GM04503 (cell line): ENCODE measurements around the gene ADCY5.

Experiments
- DNase-seq: peaks from one replicate; pipeline ENCODE4 v3.0.0-alpha.2; 2012; ENCODE audit warnings: low read depth

Gene ADCY5

GRCh38 chr3:123385981-123386380 lies 62.9 kb downstream of the ADCY5 start:
- no peak for DNase-seq

GRCh38 chr3:123385499-123385898 lies 63.4 kb downstream of the ADCY5 start:
- no peak for DNase-seq

DNA sequence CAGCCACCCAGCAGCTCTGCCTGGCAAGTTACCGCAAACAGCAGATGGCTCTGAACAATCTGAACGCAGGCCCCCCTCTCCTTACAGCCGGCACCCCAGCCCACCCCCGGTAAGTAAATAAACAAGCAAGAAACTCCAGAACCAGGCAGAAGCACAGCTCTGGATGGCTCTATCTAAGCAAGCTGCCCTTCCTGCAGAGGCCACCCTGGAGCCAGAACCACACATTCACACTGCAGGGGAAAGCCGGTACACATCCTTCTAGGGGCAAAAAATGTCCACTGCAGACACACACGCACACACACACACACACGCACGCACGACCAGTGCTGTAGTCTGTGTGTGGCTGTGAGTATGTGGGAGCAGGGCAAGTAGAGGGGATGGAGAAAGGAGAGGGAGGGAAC lies 63.9 kb downstream of the ADCY5 start:
- no peak for DNase-seq

GRCh38 chr3:123384256-123384655 lies 64.6 kb downstream of the ADCY5 start:
- no peak for DNase-seq

- DNase-seq: no peak
Measured at GRCh38 chr3:123383091-123384053, 65.5 kb downstream of the ADCY5 start.

GRCh38 chr3:123380261-123380660 lies 68.6 kb downstream of the ADCY5 start:
- DNase-seq: no peak

GRCh38 chr3:123379041-123379830 lies 69.7 kb downstream of the ADCY5 start:
- no peak for DNase-seq

DNA sequence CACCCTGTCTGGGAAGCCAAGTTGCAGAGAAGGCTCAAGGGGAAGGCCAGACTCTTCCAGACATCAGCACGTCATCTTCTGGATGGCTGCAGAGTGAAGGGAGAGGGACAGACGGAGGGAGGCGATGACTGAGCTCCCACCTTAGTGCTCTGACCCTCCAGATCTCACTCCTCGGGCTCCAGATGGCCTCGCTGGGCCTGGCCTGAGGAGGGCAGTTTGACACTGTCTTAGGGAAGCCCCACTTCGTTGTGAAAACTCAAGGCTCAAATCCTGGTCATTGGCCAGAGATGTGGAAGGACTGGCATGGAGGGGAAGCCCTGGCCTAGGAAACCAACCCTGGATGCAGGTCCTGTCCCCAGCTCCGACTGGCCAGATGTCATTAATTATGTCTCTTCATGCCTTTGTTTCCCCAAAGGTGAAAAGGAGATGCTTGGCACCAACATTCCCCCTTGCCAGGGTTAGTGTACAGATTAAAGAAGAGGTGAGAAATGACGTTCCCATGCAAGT lies 70.4 kb downstream of the ADCY5 start:
- no peak for DNase-seq

DNA sequence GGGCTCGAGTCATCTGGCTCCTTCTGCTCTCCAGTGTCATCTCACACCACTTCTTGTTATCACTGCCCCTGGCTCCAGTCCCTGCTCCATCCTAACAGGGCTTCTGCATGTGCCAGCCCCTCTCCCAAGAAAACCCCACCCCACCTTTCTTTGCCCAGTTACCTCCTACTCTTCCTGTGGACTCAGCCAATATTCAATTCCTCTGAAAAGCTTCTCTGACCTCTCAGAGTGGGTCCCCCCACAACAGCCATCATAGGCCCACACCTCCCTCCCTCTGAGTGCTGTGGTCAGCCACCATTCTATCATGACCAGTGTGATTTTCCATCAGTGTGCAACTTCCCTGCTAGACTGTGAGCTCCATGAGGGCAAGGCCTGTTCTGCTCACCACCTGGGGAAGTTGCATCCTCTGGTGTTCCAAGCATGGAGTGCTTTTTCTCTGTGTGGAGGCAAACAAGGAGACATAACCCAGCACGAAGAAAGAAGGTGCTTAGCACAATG lies 71.6 kb downstream of the ADCY5 start:
- no peak for DNase-seq

GRCh38 chr3:123376451-123377242 lies 72.2 kb downstream of the ADCY5 start:
- DNase-seq: no peak

- no peak for DNase-seq
Measured at GRCh38 chr3:123375014-123375940, 73.6 kb downstream of the ADCY5 start.

DNA sequence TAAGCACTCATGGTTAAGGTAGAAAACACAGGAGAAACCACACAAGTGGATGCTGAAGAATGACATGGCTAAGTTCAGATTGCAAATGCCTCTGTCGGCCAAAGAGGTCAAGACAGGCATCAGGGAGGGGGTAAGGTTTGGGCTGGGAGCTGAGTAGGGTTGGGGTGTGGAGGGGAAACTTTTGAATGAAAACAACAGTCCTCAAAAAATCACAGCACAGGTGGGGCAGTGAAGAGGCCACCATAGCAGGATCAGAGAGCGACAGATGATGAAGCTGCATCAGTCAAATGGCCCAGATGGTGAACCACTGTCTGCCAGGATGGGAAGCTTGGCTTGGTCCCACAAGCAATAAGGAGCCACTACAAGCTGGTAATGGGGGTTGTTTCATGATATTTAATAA lies 74.9 kb downstream of the ADCY5 start:
- DNase-seq: no peak

DNA sequence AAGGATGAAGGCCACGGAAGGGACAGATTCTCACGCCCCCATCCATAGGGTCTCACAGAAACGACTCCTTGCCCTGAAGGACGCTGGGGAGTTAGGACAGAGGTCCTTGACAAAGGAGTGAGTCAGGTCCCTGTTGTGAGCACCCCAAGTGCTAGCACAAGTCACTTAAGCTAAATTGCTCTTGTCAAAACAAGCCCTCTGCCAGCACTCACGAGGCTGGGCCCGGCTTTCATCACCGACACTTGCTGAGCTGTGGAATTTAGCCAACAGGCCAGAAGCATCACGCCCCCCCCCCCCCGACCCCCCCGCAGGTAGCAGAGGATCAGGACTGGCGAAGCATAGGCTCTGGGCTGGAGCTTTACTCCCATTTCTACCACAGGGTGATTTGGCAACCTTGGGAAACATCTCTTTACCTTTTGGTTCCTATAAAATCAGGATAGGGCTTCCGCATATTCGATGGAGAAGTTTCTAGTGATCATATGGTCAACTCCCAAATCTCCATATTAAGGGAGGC lies 75.4 kb downstream of the ADCY5 start:
- no peak for DNase-seq

GRCh38 chr3:123372686-123373473 lies 76.0 kb downstream of the ADCY5 start:
- no peak for DNase-seq

GRCh38 chr3:123371859-123372685 lies 76.8 kb downstream of the ADCY5 start:
- DNase-seq: no peak

DNA sequence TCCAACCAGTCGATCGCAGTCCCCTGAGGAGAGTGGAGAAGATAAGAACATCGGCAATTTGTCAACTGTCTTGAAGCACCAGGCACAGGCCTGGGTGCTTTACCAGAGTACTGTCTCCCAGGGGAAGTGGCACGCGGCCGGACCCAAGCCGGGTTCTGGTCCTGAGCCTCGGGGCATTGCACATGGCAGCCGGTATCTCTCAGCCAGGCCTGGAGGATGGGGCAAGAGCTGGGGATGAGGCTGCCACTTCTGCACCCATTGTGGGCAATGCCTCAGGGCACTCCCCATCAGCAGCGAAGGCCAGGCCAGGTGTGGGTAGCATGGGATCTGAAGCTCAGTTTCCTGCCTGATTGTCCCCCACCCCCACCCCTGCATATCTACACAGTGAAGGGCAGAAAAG lies 77.5 kb downstream of the ADCY5 start:
- no peak for DNase-seq

- no peak for DNase-seq
Measured at GRCh38 chr3:123370819-123371218, 78.1 kb downstream of the ADCY5 start.

GRCh38 chr3:123369085-123369484 lies 79.8 kb downstream of the ADCY5 start:
- no peak for DNase-seq
